ENCODE data around the gene SOD2.

- TF ChIP-seq, protein P1, sequence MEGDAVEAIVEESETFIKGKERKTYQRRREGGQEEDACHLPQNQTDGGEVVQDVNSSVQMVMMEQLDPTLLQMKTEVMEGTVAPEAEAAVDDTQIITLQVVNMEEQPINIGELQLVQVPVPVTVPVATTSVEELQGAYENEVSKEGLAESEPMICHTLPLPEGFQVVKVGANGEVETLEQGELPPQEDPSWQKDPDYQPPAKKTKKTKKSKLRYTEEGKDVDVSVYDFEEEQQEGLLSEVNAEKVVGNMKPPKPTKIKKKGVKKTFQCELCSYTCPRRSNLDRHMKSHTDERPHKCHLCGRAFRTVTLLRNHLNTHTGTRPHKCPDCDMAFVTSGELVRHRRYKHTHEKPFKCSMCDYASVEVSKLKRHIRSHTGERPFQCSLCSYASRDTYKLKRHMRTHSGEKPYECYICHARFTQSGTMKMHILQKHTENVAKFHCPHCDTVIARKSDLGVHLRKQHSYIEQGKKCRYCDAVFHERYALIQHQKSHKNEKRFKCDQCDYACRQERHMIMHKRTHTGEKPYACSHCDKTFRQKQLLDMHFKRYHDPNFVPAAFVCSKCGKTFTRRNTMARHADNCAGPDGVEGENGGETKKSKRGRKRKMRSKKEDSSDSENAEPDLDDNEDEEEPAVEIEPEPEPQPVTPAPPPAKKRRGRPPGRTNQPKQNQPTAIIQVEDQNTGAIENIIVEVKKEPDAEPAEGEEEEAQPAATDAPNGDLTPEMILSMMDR (IDR thresholded peaks at IDR 0.05; ENCODE audit: low read depth, low read length, missing input control): no peak
- TF ChIP-seq REST (IDR thresholded peaks at IDR 0.05) (no peak), JUND (IDR thresholded peaks at IDR 0.05) (no peak), SP1 (IDR thresholded peaks at IDR 0.05) (no peak), YY1 (IDR thresholded peaks at IDR 0.05) (no peak), TAF1 (conservative IDR thresholded peaks at IDR 0.05) (no peak), RXRA (IDR thresholded peaks at IDR 0.05) (no peak), RAD21 (IDR thresholded peaks at IDR 0.05) (no peak), EGR1 (IDR thresholded peaks at IDR 0.05; ENCODE audit: low read depth in 2 of 2) (no peak)
- TF ChIP-seq, protein P2, sequence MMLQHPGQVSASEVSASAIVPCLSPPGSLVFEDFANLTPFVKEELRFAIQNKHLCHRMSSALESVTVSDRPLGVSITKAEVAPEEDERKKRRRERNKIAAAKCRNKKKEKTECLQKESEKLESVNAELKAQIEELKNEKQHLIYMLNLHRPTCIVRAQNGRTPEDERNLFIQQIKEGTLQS (IDR thresholded peaks at IDR 0.05): no peak
These were observed 46.9 kb downstream of the SOD2 start for GRCh38 chr6:159646116-159646515.
